ENCODE data around the gene PRSS2.

Gene PRSS2

GRCh38 chr7:142799437-142799835 lies 28.7 kb downstream of the PRSS2 start:
- H3K9ac ChIP-seq (ENCODE audit: low read length): no peak overlapping the region
- H3K9me3 ChIP-seq (ENCODE audit: insufficient read depth, low read length): no peaks in the 10 kb centered on the region
- H4K20me1 ChIP-seq (ENCODE audit: insufficient read depth, low read length): no peaks in the 10 kb centered on the region
- H3K79me2 ChIP-seq (ENCODE audit: low read length): peaks cover 36% of the 10 kb centered on the region
- no peak overlapping the region for H2AFZ ChIP-seq (ENCODE audit: low read depth, low read length)
- no peak overlapping the region for H3K4me3 ChIP-seq (ENCODE audit: low read length)
- TF ChIP-seq EZH2phosphoT487 (IDR thresholded peaks at IDR 0.05; ENCODE audit: low read depth) (no peak), CTCF (IDR thresholded peaks at IDR 0.05; ENCODE audit: low read depth, low read length) (no peak)
- H3K4me1 ChIP-seq (ENCODE audit: low read length): peaks cover 26% of the 10 kb centered on the region
- H3K4me2 ChIP-seq (ENCODE audit: low read length): no peak overlapping the region
- no peaks in the 10 kb centered on the region for H3K27me3 ChIP-seq (ENCODE audit: low read depth, low read length)
- H3K36me3 ChIP-seq (replicated peaks; ENCODE audit: low read depth, low read length): peaks cover 19% of the 10 kb centered on the region
- no peak overlapping the region for H3K27ac ChIP-seq (ENCODE audit: low read length)

GRCh38 chr7:142800088-142800487 lies 29.3 kb downstream of the PRSS2 start:
- H3K79me2 ChIP-seq (ENCODE audit: low read length): peaks cover 36% of the 10 kb centered on the region
- no peak overlapping the region for H3K4me2 ChIP-seq (ENCODE audit: low read length)
- H2AFZ ChIP-seq (ENCODE audit: low read depth, low read length): no peak overlapping the region
- H3K9me3 ChIP-seq (ENCODE audit: insufficient read depth, low read length): no peaks in the 10 kb centered on the region
- H3K9ac ChIP-seq (ENCODE audit: low read length): no peak overlapping the region
- peaks cover 27% of the 10 kb centered on the region for H3K4me1 ChIP-seq (ENCODE audit: low read length)
- H3K4me3 ChIP-seq (ENCODE audit: low read length): no peak overlapping the region
- peaks cover 19% of the 10 kb centered on the region for H3K36me3 ChIP-seq (replicated peaks; ENCODE audit: low read depth, low read length)
- no peaks in the 10 kb centered on the region for H4K20me1 ChIP-seq (ENCODE audit: insufficient read depth, low read length)
- H3K27ac ChIP-seq (ENCODE audit: low read length): no peak overlapping the region
- TF ChIP-seq EZH2phosphoT487 (IDR thresholded peaks at IDR 0.05; ENCODE audit: low read depth): no peak
- no peak for TF ChIP-seq CTCF (IDR thresholded peaks at IDR 0.05; ENCODE audit: low read depth, low read length)
- H3K27me3 ChIP-seq (ENCODE audit: low read depth, low read length): no peaks in the 10 kb centered on the region

GRCh38 chr7:142800699-142801260 lies 30.0 kb downstream of the PRSS2 start:
- H3K79me2 ChIP-seq (ENCODE audit: low read length): peaks cover 36% of the 10 kb centered on the region
- H3K4me3 ChIP-seq (ENCODE audit: low read length): no peak overlapping the region
- no peaks in the 10 kb centered on the region for H3K9me3 ChIP-seq (ENCODE audit: insufficient read depth, low read length)
- peaks cover 19% of the 10 kb centered on the region for H3K36me3 ChIP-seq (replicated peaks; ENCODE audit: low read depth, low read length)
- no peak for TF ChIP-seq CTCF (IDR thresholded peaks at IDR 0.05; ENCODE audit: low read depth, low read length)
- no peak for TF ChIP-seq EZH2phosphoT487 (IDR thresholded peaks at IDR 0.05; ENCODE audit: low read depth)
- no peaks in the 10 kb centered on the region for H3K27me3 ChIP-seq (ENCODE audit: low read depth, low read length)
- H3K4me2 ChIP-seq (ENCODE audit: low read length): no peak overlapping the region
- H4K20me1 ChIP-seq (ENCODE audit: insufficient read depth, low read length): no peaks in the 10 kb centered on the region
- no peak overlapping the region for H3K9ac ChIP-seq (ENCODE audit: low read length)
- peaks cover 28% of the 10 kb centered on the region for H3K4me1 ChIP-seq (ENCODE audit: low read length)
- H3K27ac ChIP-seq (ENCODE audit: low read length): no peak overlapping the region
- no peak overlapping the region for H2AFZ ChIP-seq (ENCODE audit: low read depth, low read length)

- Histone ChIP-seq H3K4me1 (ENCODE audit: low read length) (peaks cover 31% of the 10 kb centered on the region), H3K36me3 (replicated peaks; ENCODE audit: low read depth, low read length) (peaks cover 22% of the 10 kb centered on the region), H3K9ac (ENCODE audit: low read length) (no peak overlapping the region), H3K79me2 (ENCODE audit: low read length) (peaks cover 28% of the 10 kb centered on the region), H2AFZ (ENCODE audit: low read depth, low read length) (no peak overlapping the region), H3K4me2 (ENCODE audit: low read length) (no peak overlapping the region), H3K27me3 (ENCODE audit: low read depth, low read length) (no peaks in the 10 kb centered on the region), H4K20me1 (ENCODE audit: insufficient read depth, low read length) (no peaks in the 10 kb centered on the region), H3K4me3 (ENCODE audit: low read length) (no peak overlapping the region), H3K9me3 (ENCODE audit: insufficient read depth, low read length) (no peaks in the 10 kb centered on the region; the same call in 1 of the 2 replicates), H3K27ac (ENCODE audit: low read length) (no peak overlapping the region)
- TF ChIP-seq EZH2phosphoT487 (IDR thresholded peaks at IDR 0.05; ENCODE audit: low read depth) (no peak), CTCF (IDR thresholded peaks at IDR 0.05; ENCODE audit: low read depth, low read length) (no peak)
Observed at GRCh38 chr7:142801601-142802295, 31.0 kb downstream of the PRSS2 start.

All from OCI-LY3 (cell line).